Measurements from ENCODE around the gene APOC3.

- TF ChIP-seq, protein P1, sequence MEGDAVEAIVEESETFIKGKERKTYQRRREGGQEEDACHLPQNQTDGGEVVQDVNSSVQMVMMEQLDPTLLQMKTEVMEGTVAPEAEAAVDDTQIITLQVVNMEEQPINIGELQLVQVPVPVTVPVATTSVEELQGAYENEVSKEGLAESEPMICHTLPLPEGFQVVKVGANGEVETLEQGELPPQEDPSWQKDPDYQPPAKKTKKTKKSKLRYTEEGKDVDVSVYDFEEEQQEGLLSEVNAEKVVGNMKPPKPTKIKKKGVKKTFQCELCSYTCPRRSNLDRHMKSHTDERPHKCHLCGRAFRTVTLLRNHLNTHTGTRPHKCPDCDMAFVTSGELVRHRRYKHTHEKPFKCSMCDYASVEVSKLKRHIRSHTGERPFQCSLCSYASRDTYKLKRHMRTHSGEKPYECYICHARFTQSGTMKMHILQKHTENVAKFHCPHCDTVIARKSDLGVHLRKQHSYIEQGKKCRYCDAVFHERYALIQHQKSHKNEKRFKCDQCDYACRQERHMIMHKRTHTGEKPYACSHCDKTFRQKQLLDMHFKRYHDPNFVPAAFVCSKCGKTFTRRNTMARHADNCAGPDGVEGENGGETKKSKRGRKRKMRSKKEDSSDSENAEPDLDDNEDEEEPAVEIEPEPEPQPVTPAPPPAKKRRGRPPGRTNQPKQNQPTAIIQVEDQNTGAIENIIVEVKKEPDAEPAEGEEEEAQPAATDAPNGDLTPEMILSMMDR (conservative IDR thresholded peaks at IDR 0.05) = no peak
- no peak for TF ChIP-seq ZFX (IDR thresholded peaks at IDR 0.05)
Measured at GRCh38 chr11:116808262-116809175, 21.2 kb upstream of the APOC3 start.

All from C4-2B (cell line).